Osteocyte (in vitro differentiated cells): ENCODE measurements around the gene ETS1. TPM values are rescaled to one million over a fixed set of nuclear protein-coding genes. Genes with fewer than 3 reads are reported as not detected.

Source experiments
- DNase-seq: peaks from one replicate; pipeline ENCODE4 v3.0.0; 2021; ENCODE audit warnings: mixed read lengths; ENCODE audit not compliant: unreplicated experiment; ENCODE audit errors: extremely low spot score
- H3K27ac Mint-ChIP-seq: one replicate; pipeline ENCODE4 v1.8.0; 2021; ENCODE audit warnings: mild to moderate bottlenecking, mixed read lengths; ENCODE audit not compliant: unreplicated experiment
- H3K27me3 Mint-ChIP-seq: one replicate; pipeline ENCODE4 v1.8.0; 2021; ENCODE audit warnings: mixed read lengths; ENCODE audit not compliant: unreplicated experiment
- H3K36me3 Mint-ChIP-seq: one replicate; pipeline ENCODE4 v1.8.0; 2021; ENCODE audit warnings: mixed read lengths; ENCODE audit not compliant: unreplicated experiment
- H3K4me1 Mint-ChIP-seq: one replicate; pipeline ENCODE4 v1.8.0; 2021; ENCODE audit warnings: mixed read lengths; ENCODE audit not compliant: unreplicated experiment
- H3K4me3 Mint-ChIP-seq: one replicate; pipeline ENCODE4 v1.8.0; 2021; ENCODE audit warnings: mild to moderate bottlenecking, moderate library complexity, mixed read lengths; ENCODE audit not compliant: unreplicated experiment
- H3K9me3 Mint-ChIP-seq: one replicate; pipeline ENCODE4 v1.8.0; 2021; ENCODE audit warnings: mixed read lengths; ENCODE audit not compliant: unreplicated experiment
- CTCF ChIP-seq: fragments of 200-600 bp; sonication (generic); IDR thresholded peaks from 2 replicates; pipeline ENCODE4 v1.5.0; 2021; ENCODE audit warnings: antibody characterized with exemption, mild to moderate bottlenecking, moderate library complexity
- long read RNA-seq: library from polyadenylated mRNA; unstranded; transcript quantifications from one replicate; pipeline ENCODE4 v2.0.0, GENCODE V29; 2021
- total RNA-seq: library from RNA; stranded (reverse); gene quantifications from 2 replicates; pipeline ENCODE4 v1.2.1, GENCODE V29; 2021

Gene ETS1, protein sequence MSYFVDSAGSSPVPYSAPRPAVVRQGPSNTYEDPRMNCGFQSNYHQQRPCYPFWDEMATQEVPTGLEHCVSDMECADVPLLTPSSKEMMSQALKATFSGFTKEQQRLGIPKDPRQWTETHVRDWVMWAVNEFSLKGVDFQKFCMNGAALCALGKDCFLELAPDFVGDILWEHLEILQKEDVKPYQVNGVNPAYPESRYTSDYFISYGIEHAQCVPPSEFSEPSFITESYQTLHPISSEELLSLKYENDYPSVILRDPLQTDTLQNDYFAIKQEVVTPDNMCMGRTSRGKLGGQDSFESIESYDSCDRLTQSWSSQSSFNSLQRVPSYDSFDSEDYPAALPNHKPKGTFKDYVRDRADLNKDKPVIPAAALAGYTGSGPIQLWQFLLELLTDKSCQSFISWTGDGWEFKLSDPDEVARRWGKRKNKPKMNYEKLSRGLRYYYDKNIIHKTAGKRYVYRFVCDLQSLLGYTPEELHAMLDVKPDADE
- 75.6 and 77.9 TPM in 2 replicates for total RNA-seq
- long read RNA-seq, partial matches to known transcripts: 4 of 27 reads
- long read RNA-seq, other reads (novel, unspliced or antisense): 22 of 27 reads

- Mint-ChIP-seq H3K4me3 (peak within 1 kb of the TSS; percentile 55), H3K27ac (no peak within 1 kb of the TSS), H3K4me1 (peaks cover 14% of the 10 kb centered on the region), H3K36me3 (no peaks in the 10 kb centered on the region), H3K27me3 (peaks cover 37% of the 10 kb centered on the region), H3K9me3 (peaks cover 3% of the 10 kb centered on the region)
- no peak for DNase-seq
- no peak for TF ChIP-seq CTCF
These were observed at the start of gene ETS1 for GRCh38 chr11:128587415-128587814. TSS of gene ETS1 (minus strand) at chr11:128587558. CDS start at chr11:128573130, 14,428 bp downstream.

- peaks cover 18% of the 10 kb centered on the region for H3K4me1 Mint-ChIP-seq
- no peak for TF ChIP-seq CTCF
- peaks cover 2% of the 10 kb centered on the region for H3K36me3 Mint-ChIP-seq
- H3K27ac Mint-ChIP-seq: no peak overlapping the region
- H3K9me3 Mint-ChIP-seq: no peaks in the 10 kb centered on the region
- no peak overlapping the region for H3K4me3 Mint-ChIP-seq
- DNase-seq: no peak
- no peaks in the 10 kb centered on the region for H3K27me3 Mint-ChIP-seq
These were observed 47.0 kb upstream of the ETS1 start for GRCh38 chr11:128634395-128634794.

DNA sequence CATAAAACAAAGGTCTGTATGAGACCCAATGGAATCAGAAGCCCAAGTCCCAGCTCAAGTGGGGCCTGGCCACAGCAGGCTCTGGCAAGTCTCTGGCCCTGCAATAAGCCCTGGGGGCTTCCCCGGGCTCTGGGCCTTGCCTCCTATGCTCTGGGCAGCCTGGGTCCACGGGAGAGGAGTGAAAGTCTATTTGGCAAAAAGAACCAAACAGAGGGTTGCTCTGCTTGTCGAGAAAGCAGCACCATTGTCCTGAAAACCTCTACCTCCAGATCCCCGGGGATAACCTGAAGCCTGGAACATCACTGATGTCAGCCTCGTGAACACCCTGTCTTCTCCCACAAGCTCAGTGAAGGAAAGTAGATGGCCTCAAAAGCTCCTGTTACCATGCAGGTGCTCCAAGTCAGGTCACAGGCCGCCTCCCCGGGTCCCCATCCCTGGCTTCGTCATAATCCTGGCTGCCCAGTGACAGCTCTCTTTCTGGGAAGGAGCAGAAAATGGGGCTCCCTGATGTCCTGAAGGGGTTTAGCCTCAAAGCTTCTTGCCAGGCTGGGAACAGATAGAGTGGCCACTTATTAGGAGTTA, 46.1 kb upstream of the ETS1 start:
- no peak overlapping the region for H3K4me3 Mint-ChIP-seq
- peaks cover 20% of the 10 kb centered on the region for H3K4me1 Mint-ChIP-seq
- no peaks in the 10 kb centered on the region for H3K27me3 Mint-ChIP-seq
- no peaks in the 10 kb centered on the region for H3K9me3 Mint-ChIP-seq
- no peak for DNase-seq
- no peak for TF ChIP-seq CTCF
- no peak overlapping the region for H3K27ac Mint-ChIP-seq
- no peaks in the 10 kb centered on the region for H3K36me3 Mint-ChIP-seq

DNA sequence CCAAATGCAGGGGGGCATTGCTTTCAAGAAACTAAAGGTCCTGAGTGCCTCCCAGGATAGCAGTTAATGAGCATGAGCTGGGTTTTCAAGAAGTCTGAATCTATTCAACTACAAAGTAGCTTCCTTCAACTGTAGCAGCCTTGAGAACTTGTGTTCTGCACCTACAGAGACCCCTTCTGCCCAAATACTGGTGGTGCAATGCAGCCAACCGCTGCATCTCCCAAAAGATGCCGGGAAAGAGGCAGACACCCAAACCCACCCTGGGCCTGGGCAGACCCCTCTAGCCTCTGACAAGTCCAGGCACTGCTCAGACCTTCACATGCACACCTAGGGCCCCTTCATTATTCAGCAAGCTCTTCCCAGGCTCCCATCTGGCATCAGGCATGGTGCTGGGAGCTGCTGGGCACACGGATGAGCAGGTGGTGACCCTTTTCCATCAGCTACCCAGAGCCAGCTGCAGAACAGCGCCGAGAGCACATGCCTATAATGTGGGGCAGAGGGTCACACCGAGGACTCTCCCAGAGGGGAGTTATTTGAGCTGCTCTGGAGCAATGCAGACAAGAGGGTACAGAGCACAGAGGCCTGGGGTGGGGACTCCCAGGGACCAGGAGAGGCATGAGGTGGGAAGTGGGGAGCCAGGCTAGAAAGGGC, 44.9 kb upstream of the ETS1 start:
- Mint-ChIP-seq H3K9me3 (no peaks in the 10 kb centered on the region), H3K27ac (no peak overlapping the region), H3K4me1 (peaks cover 20% of the 10 kb centered on the region), H3K36me3 (no peaks in the 10 kb centered on the region), H3K27me3 (no peaks in the 10 kb centered on the region), H3K4me3 (no peak overlapping the region)
- no peak for DNase-seq
- TF ChIP-seq CTCF: peak; percentile 85
